ENCODE results near the gene DOCK1.
A peak's percentile ranks its signal among the peaks of the same experiment; 100 is the strongest.

DOCK1 gene

GRCh38 chr10:127407551-127407950, 502.3 kb downstream of the DOCK1 start:
- Histone ChIP-seq H3K27ac (no peak overlapping the region), H3K27me3 (no peaks in the 10 kb centered on the region)

GRCh38 chr10:127408112-127408710, 503.0 kb downstream of the DOCK1 start:
- no peaks in the 10 kb centered on the region for H3K27me3 ChIP-seq
- TF ChIP-seq Cebpa-rat (IDR thresholded peaks at IDR 0.05) = no peak
- no peaks in the 10 kb centered on the region for H3K9me3 ChIP-seq

More at GRCh38 chr10:127407551-127407950, 502.3 kb downstream of the DOCK1 start:
- no peaks in the 10 kb centered on the region for H3K36me3 ChIP-seq
- no peaks in the 10 kb centered on the region for H3K9me3 ChIP-seq
- TF ChIP-seq Cebpa-rat (IDR thresholded peaks at IDR 0.05) = no peak
- H4K20me1 ChIP-seq = no peaks in the 10 kb centered on the region
- H3K9ac ChIP-seq = no peak overlapping the region
- no peaks in the 10 kb centered on the region for H3K4me1 ChIP-seq
- no peak overlapping the region for H3K4me2 ChIP-seq
- H3K4me3 ChIP-seq = no peak overlapping the region

GRCh38 chr10:127408733-127409132, 503.5 kb downstream of the DOCK1 start:
- no peaks in the 10 kb centered on the region for H3K36me3 ChIP-seq
- no peaks in the 10 kb centered on the region for H3K4me1 ChIP-seq
- H3K4me2 ChIP-seq = no peak overlapping the region
- no peak overlapping the region for H3K9ac ChIP-seq
- H4K20me1 ChIP-seq = no peaks in the 10 kb centered on the region
- no peak overlapping the region for H3K27ac ChIP-seq
- no peaks in the 10 kb centered on the region for H3K9me3 ChIP-seq
- no peak overlapping the region for H3K4me3 ChIP-seq
- H3K27me3 ChIP-seq = no peaks in the 10 kb centered on the region
- no peak for TF ChIP-seq Cebpa-rat (IDR thresholded peaks at IDR 0.05)

More at GRCh38 chr10:127408112-127408710, 503.0 kb downstream of the DOCK1 start:
- H3K27ac ChIP-seq = no peak overlapping the region
- H4K20me1 ChIP-seq = no peaks in the 10 kb centered on the region
- H3K9ac ChIP-seq = no peak overlapping the region
- H3K36me3 ChIP-seq = no peaks in the 10 kb centered on the region
- H3K4me2 ChIP-seq = no peak overlapping the region
- H3K4me1 ChIP-seq = no peaks in the 10 kb centered on the region
- no peak overlapping the region for H3K4me3 ChIP-seq

GRCh38 chr10:127410030-127410429, 504.8 kb downstream of the DOCK1 start:
- H3K4me2 ChIP-seq = no peak overlapping the region
- H3K4me1 ChIP-seq = no peaks in the 10 kb centered on the region
- H3K9ac ChIP-seq = no peak overlapping the region
- H4K20me1 ChIP-seq = no peaks in the 10 kb centered on the region
- H3K9me3 ChIP-seq = no peaks in the 10 kb centered on the region
- no peak overlapping the region for H3K27ac ChIP-seq
- H3K4me3 ChIP-seq = no peak overlapping the region
- no peak for TF ChIP-seq Cebpa-rat (IDR thresholded peaks at IDR 0.05)
- no peaks in the 10 kb centered on the region for H3K36me3 ChIP-seq
- no peaks in the 10 kb centered on the region for H3K27me3 ChIP-seq

GRCh38 chr10:127411062-127411461, 505.8 kb downstream of the DOCK1 start:
- H3K9me3 ChIP-seq = no peaks in the 10 kb centered on the region
- H3K9ac ChIP-seq = no peak overlapping the region
- no peaks in the 10 kb centered on the region for H4K20me1 ChIP-seq
- H3K27me3 ChIP-seq = no peaks in the 10 kb centered on the region
- no peak for TF ChIP-seq Cebpa-rat (IDR thresholded peaks at IDR 0.05)
- no peak overlapping the region for H3K4me3 ChIP-seq
- no peak overlapping the region for H3K27ac ChIP-seq
- H3K36me3 ChIP-seq = no peaks in the 10 kb centered on the region
- H3K4me2 ChIP-seq = no peak overlapping the region
- H3K4me1 ChIP-seq = no peaks in the 10 kb centered on the region

GRCh38 chr10:127413326-127413725, 508.1 kb downstream of the DOCK1 start:
- Histone ChIP-seq H3K36me3 (no peaks in the 10 kb centered on the region), H3K9ac (no peak overlapping the region), H3K4me3 (no peak overlapping the region), H4K20me1 (no peaks in the 10 kb centered on the region), H3K4me2 (no peak overlapping the region), H3K9me3 (no peaks in the 10 kb centered on the region), H3K4me1 (peaks cover 10% of the 10 kb centered on the region), H3K27ac (no peak overlapping the region), H3K27me3 (no peaks in the 10 kb centered on the region)
- TF ChIP-seq Cebpa-rat (IDR thresholded peaks at IDR 0.05) = no peak

- TF ChIP-seq Cebpa-rat (IDR thresholded peaks at IDR 0.05) = no peak
- H4K20me1 ChIP-seq = no peaks in the 10 kb centered on the region
- H3K9me3 ChIP-seq = no peaks in the 10 kb centered on the region
- H3K4me1 ChIP-seq = peaks cover 10% of the 10 kb centered on the region
- no peaks in the 10 kb centered on the region for H3K36me3 ChIP-seq
- H3K4me3 ChIP-seq = no peak overlapping the region
- H3K9ac ChIP-seq = no peak overlapping the region
- no peak overlapping the region for H3K4me2 ChIP-seq
- no peaks in the 10 kb centered on the region for H3K27me3 ChIP-seq
- H3K27ac ChIP-seq = no peak overlapping the region
These were observed 508.8 kb downstream of the DOCK1 start for GRCh38 chr10:127414024-127414423.

GRCh38 chr10:127415116-127415515, 509.9 kb downstream of the DOCK1 start:
- TF ChIP-seq Cebpa-rat (IDR thresholded peaks at IDR 0.05) = no peak
- H3K27ac ChIP-seq = no peak overlapping the region
- H3K9me3 ChIP-seq = no peaks in the 10 kb centered on the region
- no peaks in the 10 kb centered on the region for H4K20me1 ChIP-seq
- H3K9ac ChIP-seq = no peak overlapping the region
- no peaks in the 10 kb centered on the region for H3K27me3 ChIP-seq
- H3K4me2 ChIP-seq = no peak overlapping the region
- H3K4me1 ChIP-seq = peaks cover 10% of the 10 kb centered on the region
- no peaks in the 10 kb centered on the region for H3K36me3 ChIP-seq
- no peak overlapping the region for H3K4me3 ChIP-seq

GRCh38 chr10:127415901-127416581, 510.8 kb downstream of the DOCK1 start:
- H3K27ac ChIP-seq = no peak overlapping the region
- no peak overlapping the region for H3K9ac ChIP-seq
- no peaks in the 10 kb centered on the region for H3K36me3 ChIP-seq
- H3K27me3 ChIP-seq = no peaks in the 10 kb centered on the region
- H4K20me1 ChIP-seq = no peaks in the 10 kb centered on the region
- peak overlapping the region; percentile 11; the same call in 1 of the 2 replicates for H3K4me2 ChIP-seq
- no peak overlapping the region for H3K4me3 ChIP-seq
- H3K4me1 ChIP-seq = peaks cover 10% of the 10 kb centered on the region
- no peak for TF ChIP-seq Cebpa-rat (IDR thresholded peaks at IDR 0.05)
- H3K9me3 ChIP-seq = no peaks in the 10 kb centered on the region

- Histone ChIP-seq H3K9ac (no peak overlapping the region), H3K4me1 (peaks cover 10% of the 10 kb centered on the region), H3K9me3 (no peaks in the 10 kb centered on the region), H3K27me3 (no peaks in the 10 kb centered on the region), H3K4me3 (no peak overlapping the region), H3K36me3 (no peaks in the 10 kb centered on the region), H3K27ac (no peak overlapping the region), H4K20me1 (no peaks in the 10 kb centered on the region), H3K4me2 (peak overlapping the region; percentile 11; the same call in 1 of the 2 replicates)
- no peak for TF ChIP-seq Cebpa-rat (IDR thresholded peaks at IDR 0.05)
These were observed 511.8 kb downstream of the DOCK1 start for GRCh38 chr10:127417031-127417430.
